ENCODE data around the gene CAB39. TPM values are rescaled to one million over a fixed set of nuclear protein-coding genes. Genes with fewer than 3 reads are reported as not detected.
A peak's percentile ranks its signal among the peaks of the same experiment; 100 is the strongest.

CAB39 gene
- total and polyA plus RNA-seq, 7 donors = 60.2 to 128 (median 72.2) TPM

DNA sequence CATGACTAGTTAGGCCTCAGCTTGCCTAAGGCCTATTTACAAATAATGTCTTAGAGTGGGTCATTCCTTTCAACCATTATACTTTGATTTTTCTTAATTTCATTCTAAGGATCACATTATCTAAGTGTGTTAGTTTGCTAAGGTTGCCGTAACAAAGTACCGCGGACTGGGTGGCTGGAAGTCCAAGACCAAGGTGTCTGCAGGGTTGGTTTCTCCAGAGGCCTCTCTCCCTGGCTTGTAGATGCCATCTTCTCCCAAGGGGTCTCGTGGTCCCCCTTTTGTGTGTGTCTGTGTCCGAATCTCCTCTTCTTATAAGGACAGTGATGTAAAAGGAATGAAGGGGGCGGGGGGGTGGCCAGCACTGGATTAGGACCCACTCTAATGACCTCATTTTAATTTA is 133.7 kb downstream of the CAB39 start:
- H3K27me3 ChIP-seq = no peaks in the 10 kb centered on the region
- intact Hi-C loops (cut with DNase I) = no loop called here
- no peaks in the 10 kb centered on the region for H3K9me3 ChIP-seq
- H3K4me1 ChIP-seq = peaks cover 0 to 9% (median 4%) of the 10 kb centered on the region in 4 donors
- no peak overlapping the region for H3K27ac ChIP-seq
- TF ChIP-seq EP300 (IDR thresholded peaks at IDR 0.05) (no peak), POLR2AphosphoS5 (IDR thresholded peaks at IDR 0.05) (no peak), POLR2A (IDR thresholded peaks at IDR 0.05) (no peak)
- TF ChIP-seq, protein P1, sequence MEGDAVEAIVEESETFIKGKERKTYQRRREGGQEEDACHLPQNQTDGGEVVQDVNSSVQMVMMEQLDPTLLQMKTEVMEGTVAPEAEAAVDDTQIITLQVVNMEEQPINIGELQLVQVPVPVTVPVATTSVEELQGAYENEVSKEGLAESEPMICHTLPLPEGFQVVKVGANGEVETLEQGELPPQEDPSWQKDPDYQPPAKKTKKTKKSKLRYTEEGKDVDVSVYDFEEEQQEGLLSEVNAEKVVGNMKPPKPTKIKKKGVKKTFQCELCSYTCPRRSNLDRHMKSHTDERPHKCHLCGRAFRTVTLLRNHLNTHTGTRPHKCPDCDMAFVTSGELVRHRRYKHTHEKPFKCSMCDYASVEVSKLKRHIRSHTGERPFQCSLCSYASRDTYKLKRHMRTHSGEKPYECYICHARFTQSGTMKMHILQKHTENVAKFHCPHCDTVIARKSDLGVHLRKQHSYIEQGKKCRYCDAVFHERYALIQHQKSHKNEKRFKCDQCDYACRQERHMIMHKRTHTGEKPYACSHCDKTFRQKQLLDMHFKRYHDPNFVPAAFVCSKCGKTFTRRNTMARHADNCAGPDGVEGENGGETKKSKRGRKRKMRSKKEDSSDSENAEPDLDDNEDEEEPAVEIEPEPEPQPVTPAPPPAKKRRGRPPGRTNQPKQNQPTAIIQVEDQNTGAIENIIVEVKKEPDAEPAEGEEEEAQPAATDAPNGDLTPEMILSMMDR (IDR thresholded peaks at IDR 0.05) = no peak
- DNase-seq = no peak
- no peaks in the 10 kb centered on the region for H3K36me3 ChIP-seq
- no peak overlapping the region for H3K4me3 ChIP-seq
- WGBS, 2 donors = 95 to 97% methylated on average over 6 of the region's 6 CpGs

- Histone ChIP-seq H3K27ac (no peak overlapping the region), H3K4me1 (peaks cover 0 to 9% (median 4%) of the 10 kb centered on the region in 4 donors), H3K27me3 (no peaks in the 10 kb centered on the region), H3K9me3 (no peaks in the 10 kb centered on the region), H3K4me3 (no peak overlapping the region), H3K36me3 (no peaks in the 10 kb centered on the region)
- DNase-seq = peak; percentile 92
- 4 to 10% methylated on average over 32 of the region's 32 CpGs for WGBS, 2 donors
- TF ChIP-seq, protein P1 (IDR thresholded peaks at IDR 0.05) = peak; percentile 75 to 94 (median 91)
- no peak for TF ChIP-seq POLR2AphosphoS5 (IDR thresholded peaks at IDR 0.05)
- intact Hi-C loops (cut with DNase I) = loop anchor here (1.0 to 2.0 kb wide), 4 partner anchors 17 to 139 kb away; partner anchors contain the start of gene ITM2C
Observed at GRCh38 chr2:230847883-230848388, 135.3 kb downstream of the CAB39 start.

DNA sequence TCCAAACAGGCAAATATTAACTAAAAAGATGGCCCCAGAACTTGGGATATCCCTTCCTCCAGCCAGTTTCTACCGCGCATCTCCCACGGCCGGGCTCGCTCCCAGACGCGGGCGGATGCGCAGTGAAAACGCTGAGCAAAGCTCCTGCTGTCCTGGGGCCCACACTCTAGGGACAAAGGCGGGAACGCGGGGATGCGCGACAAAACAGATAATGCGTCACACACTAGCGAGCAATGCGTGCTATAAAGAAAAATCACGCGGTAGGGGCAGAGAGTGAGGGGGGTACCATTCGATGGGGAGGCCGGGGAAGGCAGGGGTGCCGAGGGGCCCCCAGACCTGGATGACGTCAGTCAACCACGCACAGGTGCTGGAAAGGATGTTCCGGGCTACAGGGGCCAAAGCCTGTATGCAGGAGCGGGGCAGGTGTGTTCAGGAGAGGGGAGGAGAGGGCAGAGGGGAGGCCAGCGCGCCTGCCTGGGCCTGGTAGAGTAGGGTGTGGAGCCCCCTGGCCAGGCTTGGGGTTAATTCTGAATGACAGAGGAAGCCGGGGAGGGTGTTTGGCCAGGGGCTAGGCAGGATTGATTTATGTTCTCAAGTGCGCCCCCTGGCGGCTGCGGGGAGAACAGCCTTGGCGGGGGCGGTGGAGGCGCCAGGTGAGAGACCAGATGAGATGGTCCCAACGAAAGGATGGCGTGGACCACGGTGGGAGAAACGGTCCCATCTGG is 137.2 kb downstream of the CAB39 start:
- no peak for DNase-seq
- no peaks in the 10 kb centered on the region for H3K36me3 ChIP-seq
- peaks cover 0 to 9% (median 4%) of the 10 kb centered on the region in 4 donors for H3K4me1 ChIP-seq
- H3K27ac ChIP-seq = no peak overlapping the region
- intact Hi-C loops (cut with DNase I) = loop anchor here (2.0 kb wide), 3 partner anchors 15 to 63 kb away; partner anchors contain the start of gene ITM2C
- no peaks in the 10 kb centered on the region for H3K27me3 ChIP-seq
- no peaks in the 10 kb centered on the region for H3K9me3 ChIP-seq
- WGBS, 2 donors = 67 to 82% methylated on average over 40 of the region's 40 CpGs
- no peak overlapping the region for H3K4me3 ChIP-seq
- TF ChIP-seq POLR2A (IDR thresholded peaks at IDR 0.05) = no peak
- TF ChIP-seq, protein P1 (IDR thresholded peaks at IDR 0.05) = peak in 3 of 4 experiments; percentile 47 to 86 (median 57)

- Histone ChIP-seq H3K9me3 (no peaks in the 10 kb centered on the region), H3K27me3 (no peaks in the 10 kb centered on the region), H3K4me3 (no peak overlapping the region), H3K27ac (no peak overlapping the region), H3K4me1 (peaks cover 0 to 9% (median 4%) of the 10 kb centered on the region in 4 donors), H3K36me3 (no peaks in the 10 kb centered on the region)
- DNase-seq = no peak
- TF ChIP-seq EP300 (IDR thresholded peaks at IDR 0.05) = no peak
- TF ChIP-seq, protein P1 (IDR thresholded peaks at IDR 0.05) = peak in 1 of 4 experiments; percentile 30
- intact Hi-C loops (cut with DNase I) = no loop called here
- WGBS, 2 donors = 73% methylated on average over 7 of the region's 7 CpGs
Observed at GRCh38 chr2:230850358-230850658, 137.7 kb downstream of the CAB39 start.

DNA sequence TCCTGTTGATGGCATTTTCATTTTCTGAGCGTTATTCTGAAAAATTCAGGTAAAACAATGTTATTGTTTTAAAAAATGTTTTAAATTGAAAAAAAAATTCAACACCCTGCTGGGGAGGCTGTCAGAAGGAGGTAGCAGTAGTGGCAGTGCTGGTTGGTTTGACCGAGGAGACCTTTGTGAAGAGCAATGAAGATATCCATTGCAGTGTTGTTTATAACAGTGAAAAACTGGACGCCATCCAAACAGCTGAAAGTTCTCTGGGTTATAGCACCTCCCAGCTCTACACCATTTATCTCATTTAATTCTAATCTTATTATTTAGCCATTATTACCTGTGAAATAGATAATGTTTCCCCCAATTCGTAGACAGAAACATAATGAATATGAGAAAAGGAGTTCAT is 139.5 kb downstream of the CAB39 start:
- WGBS, 2 donors = 83 to 87% methylated on average over 4 of the region's 4 CpGs
- Histone ChIP-seq H3K4me3 (no peak overlapping the region), H3K27ac (no peak overlapping the region), H3K9me3 (no peaks in the 10 kb centered on the region), H3K36me3 (no peaks in the 10 kb centered on the region), H3K4me1 (peaks cover 0 to 9% (median 4%) of the 10 kb centered on the region in 4 donors), H3K27me3 (no peaks in the 10 kb centered on the region)
- no peak for DNase-seq
- TF ChIP-seq POLR2A (IDR thresholded peaks at IDR 0.05) = no peak
- intact Hi-C loops (cut with DNase I) = no loop called here
